GM12892 (cell line): ENCODE data around the gene TTLL5.

ENCODE experiments used
- POLR2A ChIP-seq: IDR thresholded peaks from 2 replicates; pipeline ENCODE4 v1.6.1; 2011; ENCODE audit warnings: low read depth, low read length, control low read depth
- POLR2AphosphoS5 ChIP-seq: IDR thresholded peaks from 2 replicates; pipeline ENCODE4 v1.6.1; 2011; ENCODE audit warnings: low read depth, low read length, control low read depth
- TAF1 ChIP-seq: IDR thresholded peaks from 2 replicates; pipeline ENCODE4 v1.6.1; 2011; ENCODE audit warnings: low read depth, mild to moderate bottlenecking, control low read depth, low read length, borderline replicate concordance

DNA sequence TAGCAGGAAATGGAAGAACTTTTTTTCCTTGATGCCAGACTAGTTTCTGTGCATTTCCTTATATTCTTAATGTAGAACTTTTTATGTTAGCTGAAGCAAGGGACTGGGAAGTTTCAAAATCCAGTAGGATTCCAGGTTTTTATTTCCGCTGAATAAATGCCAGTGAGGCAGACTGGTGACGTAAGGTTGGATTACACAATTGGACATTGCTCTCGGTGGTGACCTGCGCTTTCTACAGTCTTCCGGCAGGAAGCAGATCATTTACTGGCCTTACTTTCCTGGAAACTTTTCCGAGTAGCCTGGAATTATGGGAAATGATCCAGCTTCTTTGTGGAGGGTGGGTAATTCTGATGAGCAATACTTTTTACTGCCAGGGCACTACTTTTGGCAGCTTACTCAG, 328.1 kb downstream of the TTLL5 start:
- TF ChIP-seq POLR2A (no peak), POLR2AphosphoS5 (no peak), TAF1 (no peak)
